NCI-H2227 treated with DMSO at 0.1 percent for 48 hours (cell line): ENCODE results near the gene LHFPL2.
"Not testable (repeated sequence)": the region's sequence is repeated elsewhere in the genome, so short reads cannot be mapped to it uniquely, and the experiment has no call there.

ENCODE experiments used
- DNase-seq: peaks from one replicate; lab custom pipeline; 2025; lab: John Stamatoyannopoulos, UW

Gene LHFPL2, protein sequence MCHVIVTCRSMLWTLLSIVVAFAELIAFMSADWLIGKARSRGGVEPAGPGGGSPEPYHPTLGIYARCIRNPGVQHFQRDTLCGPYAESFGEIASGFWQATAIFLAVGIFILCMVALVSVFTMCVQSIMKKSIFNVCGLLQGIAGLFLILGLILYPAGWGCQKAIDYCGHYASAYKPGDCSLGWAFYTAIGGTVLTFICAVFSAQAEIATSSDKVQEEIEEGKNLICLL

DNA sequence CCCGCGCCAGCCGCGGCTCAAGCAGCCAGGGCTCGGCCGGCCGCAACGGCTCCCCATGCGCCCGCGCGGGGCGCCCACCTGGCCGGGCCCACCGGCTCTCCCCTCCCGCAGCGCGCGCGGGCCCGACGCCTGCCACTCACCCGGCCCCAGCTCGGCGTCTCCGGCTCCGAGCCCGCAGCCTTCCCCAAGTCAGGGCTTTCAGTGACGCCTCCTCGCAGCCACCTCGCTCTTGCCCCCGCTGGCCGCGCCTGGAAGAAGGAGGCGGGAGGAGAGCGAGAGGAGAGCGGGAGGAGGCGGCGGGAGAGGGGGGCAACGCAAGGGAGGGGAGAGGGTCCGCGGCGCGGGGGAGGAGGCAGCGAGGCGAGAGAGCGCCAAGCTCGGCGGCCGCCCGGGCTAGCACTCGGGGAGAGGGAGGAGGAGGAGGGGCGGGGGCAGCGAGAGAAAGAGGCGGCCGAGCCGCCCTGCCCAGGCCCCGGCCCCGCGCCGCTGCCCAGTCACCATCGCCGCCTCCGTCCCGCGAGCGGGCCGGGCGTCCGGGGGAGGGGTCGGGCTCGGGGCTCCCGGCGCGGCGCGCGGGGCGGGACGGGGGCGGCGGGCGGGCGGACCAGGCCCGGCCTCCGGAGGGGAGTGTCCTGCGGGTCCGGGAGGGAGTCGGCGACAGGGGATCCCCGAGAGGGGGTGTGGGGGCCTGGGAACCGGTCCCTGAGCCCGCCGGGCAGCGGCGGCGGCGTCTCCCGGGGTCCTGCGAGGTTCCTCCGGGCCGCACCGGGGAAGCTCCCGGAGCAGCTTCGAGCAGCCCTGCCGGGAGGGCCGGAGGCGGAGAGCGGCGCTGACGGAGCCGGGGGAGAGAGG, at the start of gene LHFPL2:
LHFPL2 (minus strand) TSS at position 414 of the 852 bp plus-strand sequence. CDS start 138,559 bp downstream, outside the sequence.
- peak; percentile 49 for DNase-seq

GRCh38 chr5:78696637-78697036, 48.1 kb upstream of the LHFPL2 start:
- DNase-seq: no peak

DNA sequence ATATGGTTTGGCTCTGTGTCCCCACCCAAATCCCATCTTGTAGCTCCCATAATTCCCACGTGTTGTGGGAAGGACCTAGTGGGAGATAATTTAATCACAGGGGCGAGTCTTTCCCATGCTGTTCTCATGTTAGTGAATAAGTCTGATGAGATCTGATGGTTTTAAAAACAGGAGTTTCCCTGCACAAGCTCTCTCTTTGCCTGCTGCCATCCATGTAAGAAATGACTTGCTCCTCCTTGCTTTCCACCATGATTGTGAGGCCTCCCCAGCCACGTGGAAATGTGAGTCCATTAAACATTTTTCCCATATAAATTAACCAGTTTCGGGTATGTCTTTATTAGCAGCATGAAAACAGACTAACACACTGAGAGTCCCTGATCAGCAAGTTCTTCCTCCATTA, 47.5 kb upstream of the LHFPL2 start:
- not testable (repeated sequence) for DNase-seq

DNA sequence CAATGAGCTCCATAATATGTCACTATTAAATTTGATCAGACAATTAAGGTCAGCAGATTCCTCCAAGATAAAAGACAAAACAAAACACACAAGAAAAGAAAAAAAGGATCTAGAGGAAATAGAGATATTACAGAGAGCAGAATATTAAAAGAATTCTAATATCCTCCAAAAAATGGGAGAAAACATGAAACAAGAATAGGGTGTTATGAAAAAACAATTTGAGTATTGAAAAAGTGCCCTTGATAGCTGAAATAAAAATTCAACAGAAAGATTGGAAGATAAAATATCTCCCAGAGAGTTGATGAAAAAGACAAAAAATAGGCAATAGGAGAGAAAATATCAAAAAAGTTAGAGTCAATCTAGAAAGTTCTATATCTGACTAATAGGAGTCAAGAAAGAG, 44.8 kb upstream of the LHFPL2 start:
- DNase-seq: no peak

DNA sequence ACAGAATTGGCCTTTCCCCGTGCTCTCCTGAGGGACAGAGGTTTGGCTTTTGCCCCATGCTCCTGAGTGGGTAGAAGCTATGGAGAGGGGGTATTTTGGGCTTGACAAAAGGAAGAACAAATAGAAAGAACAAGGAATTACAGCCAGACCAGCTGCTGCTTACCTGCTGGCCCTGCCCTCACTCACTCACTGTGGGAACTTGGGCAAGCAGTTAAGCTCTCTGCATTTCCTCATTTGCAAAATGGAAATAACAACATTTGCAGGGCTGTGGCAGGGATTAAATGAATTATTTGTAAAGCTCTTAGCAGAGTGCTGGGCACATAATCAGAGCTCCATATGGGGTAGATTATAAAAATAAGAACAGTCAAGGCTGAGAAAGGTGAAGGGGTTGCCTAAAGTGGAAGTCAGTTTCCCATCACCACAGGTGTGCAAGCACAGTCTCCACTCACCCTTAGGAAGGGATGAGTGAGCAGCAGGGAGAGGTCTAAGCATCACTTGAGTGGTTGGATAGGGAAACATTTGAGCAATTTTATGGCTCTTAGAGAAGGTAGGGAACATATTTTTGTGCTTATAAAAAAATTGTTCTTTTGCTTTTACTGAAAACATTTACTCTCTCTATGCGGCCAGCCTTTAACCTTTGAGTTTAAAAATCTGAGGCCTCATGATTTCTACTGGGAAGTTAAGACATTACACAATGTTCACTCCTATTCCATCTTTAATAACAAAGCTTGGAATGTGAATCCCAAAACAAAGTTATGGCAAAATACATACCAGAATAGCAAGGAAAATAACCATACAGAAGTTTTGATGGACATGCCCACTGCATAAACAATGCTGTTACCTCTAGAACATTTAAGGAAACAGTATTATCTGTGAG, 42.8 kb upstream of the LHFPL2 start:
- DNase-seq: no peak

- DNase-seq: no peak
Observed at GRCh38 chr5:78690253-78690972, 41.8 kb upstream of the LHFPL2 start.

DNA sequence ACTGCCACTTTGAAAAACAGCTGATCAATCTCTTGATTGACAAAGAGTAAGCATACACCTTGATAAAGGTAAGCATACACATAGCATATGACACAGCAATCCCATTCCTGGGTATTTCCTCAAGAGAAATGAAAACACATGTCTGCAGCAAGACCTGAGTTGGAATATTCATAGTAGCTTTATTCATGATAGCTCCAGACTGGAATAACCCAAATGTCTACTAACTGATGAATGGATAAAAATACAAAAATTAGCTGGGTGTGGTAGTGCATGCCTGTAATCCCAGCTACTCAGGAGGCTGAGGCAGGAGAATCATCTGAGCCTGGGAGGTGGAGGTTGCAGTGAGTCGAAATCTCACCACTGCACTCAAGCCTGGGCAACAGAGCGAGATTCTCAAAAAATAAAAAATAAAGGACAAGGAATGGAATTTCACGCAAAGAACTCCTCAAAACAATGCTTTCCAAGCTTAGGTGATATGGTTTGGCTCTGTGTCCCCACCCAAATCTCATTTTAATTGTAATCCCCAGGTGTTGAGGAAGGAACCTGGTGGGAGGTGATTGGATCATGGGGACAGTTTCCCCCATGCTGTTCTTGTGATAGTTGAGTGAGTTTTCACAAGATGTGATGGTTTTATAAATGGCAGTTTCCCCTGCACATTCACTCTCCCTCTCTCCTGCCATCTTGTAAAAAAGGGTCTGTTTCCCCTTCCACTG, 41.1 kb upstream of the LHFPL2 start:
- no peak for DNase-seq

DNA sequence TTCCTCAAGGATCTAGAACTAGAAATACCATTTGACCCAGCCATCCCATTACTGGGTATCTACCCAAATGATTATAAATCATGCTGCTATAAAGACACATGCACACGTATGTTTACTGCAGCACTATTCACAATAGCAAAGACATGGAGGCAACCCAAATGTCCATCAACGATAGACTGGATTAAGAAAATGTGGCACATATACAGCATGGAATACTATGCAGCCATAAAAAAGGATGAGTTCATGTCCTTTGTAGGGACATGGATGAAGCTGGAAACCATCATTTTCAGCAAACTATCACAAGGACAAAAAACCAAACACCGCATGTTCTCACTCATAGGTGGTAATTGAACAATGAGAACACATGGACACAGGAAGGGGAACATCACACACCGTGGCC, 38.9 kb upstream of the LHFPL2 start:
- DNase-seq: not testable (repeated sequence)

GRCh38 chr5:78683905-78684304, 35.3 kb upstream of the LHFPL2 start:
- DNase-seq: not testable (repeated sequence)

GRCh38 chr5:78679905-78680304, 31.3 kb upstream of the LHFPL2 start:
- no peak for DNase-seq

GRCh38 chr5:78677777-78678668, 29.5 kb upstream of the LHFPL2 start:
- no peak for DNase-seq

GRCh38 chr5:78675956-78676730, 27.6 kb upstream of the LHFPL2 start:
- no peak for DNase-seq

- not testable (repeated sequence) for DNase-seq
Observed at GRCh38 chr5:78673827-78674226, 25.3 kb upstream of the LHFPL2 start.

DNA sequence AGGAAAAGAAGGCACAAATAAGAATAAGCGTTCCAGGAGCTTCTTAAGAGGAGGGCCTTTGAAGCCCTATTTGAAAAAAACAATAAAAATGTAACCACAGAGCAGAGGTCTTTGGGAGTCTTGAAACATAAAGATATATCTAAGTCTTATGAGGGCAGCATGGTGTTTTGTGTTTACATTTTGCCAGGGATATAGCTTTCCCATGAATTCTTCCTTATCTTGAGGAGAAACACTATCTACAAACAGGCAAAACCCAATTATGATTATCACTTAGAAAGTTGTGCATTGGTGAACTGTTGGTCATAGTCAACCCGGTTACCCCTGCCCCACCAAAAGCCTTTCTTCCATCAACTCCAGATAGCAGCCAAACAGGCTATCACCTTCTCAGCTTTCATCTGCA, 23.6 kb upstream of the LHFPL2 start:
- DNase-seq: no peak

- no peak for DNase-seq
Observed at GRCh38 chr5:78671609-78672008, 23.0 kb upstream of the LHFPL2 start.

GRCh38 chr5:78670701-78671269, 22.2 kb upstream of the LHFPL2 start:
- DNase-seq: no peak

GRCh38 chr5:78669331-78669730, 20.8 kb upstream of the LHFPL2 start:
- DNase-seq: no peak

- DNase-seq: no peak
Observed at GRCh38 chr5:78667461-78668103, 19.0 kb upstream of the LHFPL2 start.
